ENCODE results near the gene PAX9. TPM values are rescaled to one million over a fixed set of nuclear protein-coding genes. Genes with fewer than 3 reads are reported as not detected.

PAX9 gene
- total RNA-seq, 1 donor, result not detected

- H3K9me3 ChIP-seq (ENCODE audit: low read depth, low read length), result no peaks in the 10 kb centered on the region
- H3K4me3 ChIP-seq (ENCODE audit: low read length), result no peak overlapping the region
- H3K27me3 ChIP-seq (ENCODE audit: insufficient read depth, low read length), result peaks cover 100% of the 10 kb centered on the region
Measured at GRCh38 chr14:36652542-36653201, 9.0 kb upstream of the PAX9 start.

DNA sequence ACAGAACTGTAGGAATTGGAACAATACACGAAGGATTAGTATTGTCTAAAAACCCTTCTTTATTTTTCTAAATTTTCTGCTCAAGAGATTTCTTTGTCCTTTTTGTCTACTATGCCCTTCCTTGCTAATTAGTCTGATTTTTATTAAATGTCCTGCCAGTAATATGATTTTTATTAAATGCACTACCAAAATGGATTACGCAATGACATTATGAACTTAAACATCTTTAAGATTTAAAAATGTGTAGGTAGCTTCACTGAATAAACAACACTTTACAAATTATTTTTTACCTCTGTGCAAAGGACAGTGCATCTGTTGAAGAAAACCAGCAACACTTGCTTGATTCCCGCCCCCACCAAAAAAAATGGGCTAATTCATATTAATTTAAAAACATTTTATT, 8.2 kb upstream of the PAX9 start:
- no peak overlapping the region for H3K4me3 ChIP-seq (ENCODE audit: low read length)
- peaks cover 100% of the 10 kb centered on the region for H3K27me3 ChIP-seq (ENCODE audit: insufficient read depth, low read length)
- H3K4me1 ChIP-seq (ENCODE audit: insufficient read depth, low read length), result peaks cover 7% of the 10 kb centered on the region
- H3K9me3 ChIP-seq (ENCODE audit: low read depth, low read length), result no peaks in the 10 kb centered on the region

More at GRCh38 chr14:36652542-36653201, 9.0 kb upstream of the PAX9 start:
- peaks cover 7% of the 10 kb centered on the region for H3K4me1 ChIP-seq (ENCODE audit: insufficient read depth, low read length)

DNA sequence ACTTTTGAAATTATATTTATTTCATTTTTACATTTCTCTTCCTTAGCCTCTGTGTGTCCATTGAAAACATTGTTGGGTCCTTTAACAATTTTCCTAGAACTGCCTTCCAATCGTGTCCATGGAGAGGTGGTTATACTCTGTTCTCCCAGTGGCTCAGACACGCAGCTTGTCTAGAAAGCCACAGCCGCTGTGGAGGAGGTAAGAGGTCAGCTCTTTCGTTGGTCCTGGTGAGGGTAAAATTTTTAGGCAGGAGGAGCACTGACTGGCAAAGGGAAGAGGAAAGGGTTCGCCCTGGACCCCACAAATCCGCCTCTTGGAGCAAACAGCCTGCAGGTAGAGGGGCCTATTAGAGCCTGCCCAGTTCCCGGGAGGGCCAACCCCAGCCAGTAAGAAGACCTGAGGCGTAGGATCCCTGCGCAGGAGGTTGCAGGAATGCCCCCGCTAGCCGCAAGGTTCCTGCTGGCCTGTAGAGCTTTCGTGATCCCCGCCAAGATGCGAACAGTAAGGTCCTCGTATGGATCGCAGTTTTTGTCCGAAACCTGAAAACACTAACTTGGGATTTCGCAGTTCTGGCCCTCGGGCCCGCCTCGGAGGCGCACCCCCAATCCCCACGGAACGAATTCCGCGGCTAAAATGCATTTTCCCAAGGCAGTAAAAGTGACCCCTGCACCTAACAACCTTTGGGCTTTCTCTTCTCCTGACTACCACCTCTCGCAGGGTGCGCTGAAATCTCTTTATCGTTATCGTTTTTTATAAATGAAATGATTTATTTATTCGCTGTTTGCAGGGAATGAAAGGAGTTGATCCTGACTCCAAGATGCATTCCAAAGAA, 7.5 kb upstream of the PAX9 start:
- Histone ChIP-seq H3K4me3 (ENCODE audit: low read length) (no peak overlapping the region), H3K9me3 (ENCODE audit: low read depth, low read length) (no peaks in the 10 kb centered on the region), H3K4me1 (ENCODE audit: insufficient read depth, low read length) (peaks cover 7% of the 10 kb centered on the region), H3K27me3 (ENCODE audit: insufficient read depth, low read length) (peaks cover 100% of the 10 kb centered on the region)

DNA sequence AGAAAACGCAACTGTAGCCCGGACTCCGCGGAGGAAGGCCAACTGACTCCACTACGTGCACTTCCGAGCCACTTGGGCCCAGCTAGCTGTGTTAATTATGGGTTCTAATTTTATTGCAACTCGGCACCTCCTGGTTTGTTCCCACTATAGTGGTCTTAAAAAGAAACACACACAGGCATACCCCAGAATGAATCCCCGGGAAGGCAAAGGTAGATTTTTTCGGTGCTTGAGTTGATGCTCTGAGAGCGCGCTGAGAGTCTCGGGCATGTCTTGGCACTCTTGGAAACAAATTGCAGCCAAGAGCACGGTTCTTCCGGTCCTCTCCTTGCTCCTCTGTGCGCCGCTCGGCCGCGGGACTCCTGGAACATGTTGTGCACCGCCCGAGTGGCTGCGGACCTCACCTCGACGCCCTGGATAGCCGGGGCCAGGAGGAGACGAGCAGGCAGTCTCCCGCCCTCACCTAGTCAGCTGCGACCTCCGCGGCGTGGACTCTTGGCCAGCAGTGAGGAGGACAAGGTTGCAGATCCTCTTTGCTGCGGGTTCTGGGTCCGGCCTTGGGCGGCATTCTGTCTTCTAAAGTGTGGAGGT, 6.8 kb upstream of the PAX9 start:
- Histone ChIP-seq H3K9me3 (ENCODE audit: low read depth, low read length) (no peaks in the 10 kb centered on the region), H3K4me1 (ENCODE audit: insufficient read depth, low read length) (peaks cover 7% of the 10 kb centered on the region), H3K4me3 (ENCODE audit: low read length) (no peak overlapping the region), H3K27me3 (ENCODE audit: insufficient read depth, low read length) (peaks cover 100% of the 10 kb centered on the region)

- H3K9me3 ChIP-seq (ENCODE audit: low read depth, low read length), result no peaks in the 10 kb centered on the region
- H3K4me3 ChIP-seq (ENCODE audit: low read length), result no peak overlapping the region
- H3K27me3 ChIP-seq (ENCODE audit: insufficient read depth, low read length), result peaks cover 100% of the 10 kb centered on the region
- H3K4me1 ChIP-seq (ENCODE audit: insufficient read depth, low read length), result peaks cover 7% of the 10 kb centered on the region
Measured at GRCh38 chr14:36655571-36655962, 6.1 kb upstream of the PAX9 start.

DNA sequence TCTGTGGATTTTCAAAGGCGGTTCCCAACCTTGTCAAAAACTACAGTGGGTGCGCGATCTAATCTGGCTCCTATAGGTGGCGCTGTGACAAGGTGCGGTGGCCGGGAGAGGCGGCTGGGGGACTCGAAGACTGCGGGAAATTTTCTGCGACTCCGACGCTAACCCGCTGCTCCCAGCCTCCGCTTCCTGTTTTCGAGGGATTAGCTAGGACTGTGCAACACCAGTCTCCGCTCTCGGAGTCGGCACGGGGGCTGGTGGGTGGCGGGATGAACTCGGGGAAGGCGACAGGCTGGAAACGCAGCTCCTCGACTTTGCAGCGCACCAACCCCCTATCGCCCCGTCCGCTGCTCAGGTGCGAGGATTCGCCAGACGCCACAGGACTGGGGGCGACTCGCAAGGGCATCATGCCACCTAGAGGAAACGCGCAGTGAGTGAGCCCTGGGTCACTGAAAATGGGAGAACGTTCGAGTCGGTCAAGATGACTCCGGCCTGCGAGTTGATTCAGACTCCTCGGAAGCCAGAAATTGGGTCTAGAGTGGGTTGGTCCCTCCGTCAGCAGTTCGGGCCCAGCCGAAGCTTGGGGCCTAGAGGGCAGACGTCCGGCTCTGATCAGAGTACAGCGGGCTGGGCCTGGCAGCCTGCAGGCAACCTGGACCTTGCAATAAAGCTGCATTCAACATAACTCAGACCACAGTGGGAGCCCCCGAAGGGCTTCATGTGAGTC, 5.5 kb upstream of the PAX9 start:
- peaks cover 100% of the 10 kb centered on the region for H3K27me3 ChIP-seq (ENCODE audit: insufficient read depth, low read length)
- peaks cover 7% of the 10 kb centered on the region for H3K4me1 ChIP-seq (ENCODE audit: insufficient read depth, low read length)
- no peaks in the 10 kb centered on the region for H3K9me3 ChIP-seq (ENCODE audit: low read depth, low read length)
- H3K4me3 ChIP-seq (ENCODE audit: low read length), result no peak overlapping the region

DNA sequence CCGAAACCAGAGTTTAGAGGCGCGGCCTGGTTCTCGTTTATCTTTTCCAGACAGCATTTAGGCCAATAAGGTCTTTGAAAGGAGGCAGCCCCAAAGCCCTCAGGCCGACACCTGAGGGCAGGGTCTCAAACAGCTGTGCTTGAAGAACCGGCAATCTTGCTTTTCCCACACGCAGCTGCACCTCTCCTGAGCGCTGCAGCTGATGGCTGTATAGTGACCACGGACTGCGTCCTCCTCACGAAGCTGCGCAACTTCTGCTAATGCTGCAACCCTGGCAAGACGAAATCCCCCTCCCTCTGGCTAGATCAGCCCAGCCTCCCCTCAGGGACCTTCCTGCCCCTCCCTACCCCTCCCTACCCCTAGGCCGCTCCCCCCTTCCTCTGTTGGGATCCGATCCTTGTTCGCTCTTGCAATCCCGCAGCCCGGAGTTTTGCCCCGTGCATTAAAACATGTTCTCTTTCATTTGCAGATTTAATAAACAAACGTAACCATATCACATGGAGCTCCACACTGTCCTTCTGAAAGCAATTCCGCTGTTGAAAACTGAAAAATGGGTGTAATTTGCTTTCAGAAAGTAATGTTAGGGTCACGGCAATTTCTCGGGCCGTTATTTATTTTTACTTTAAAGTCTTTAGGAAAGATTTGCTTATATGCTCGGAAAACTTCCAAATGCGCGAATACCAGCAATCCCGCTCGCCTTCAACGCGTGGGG, 4.8 kb upstream of the PAX9 start:
- peaks cover 100% of the 10 kb centered on the region for H3K27me3 ChIP-seq (ENCODE audit: insufficient read depth, low read length)
- no peak overlapping the region for H3K4me3 ChIP-seq (ENCODE audit: low read length)
- no peaks in the 10 kb centered on the region for H3K9me3 ChIP-seq (ENCODE audit: low read depth, low read length)
- peaks cover 7% of the 10 kb centered on the region for H3K4me1 ChIP-seq (ENCODE audit: insufficient read depth, low read length)

- Histone ChIP-seq H3K27me3 (ENCODE audit: insufficient read depth, low read length) (peaks cover 98% of the 10 kb centered on the region), H3K4me3 (ENCODE audit: low read length) (no peak overlapping the region), H3K9me3 (ENCODE audit: low read depth, low read length) (no peaks in the 10 kb centered on the region), H3K4me1 (ENCODE audit: insufficient read depth, low read length) (peaks cover 7% of the 10 kb centered on the region)
Measured at GRCh38 chr14:36657399-36658122, 4.1 kb upstream of the PAX9 start.

DNA sequence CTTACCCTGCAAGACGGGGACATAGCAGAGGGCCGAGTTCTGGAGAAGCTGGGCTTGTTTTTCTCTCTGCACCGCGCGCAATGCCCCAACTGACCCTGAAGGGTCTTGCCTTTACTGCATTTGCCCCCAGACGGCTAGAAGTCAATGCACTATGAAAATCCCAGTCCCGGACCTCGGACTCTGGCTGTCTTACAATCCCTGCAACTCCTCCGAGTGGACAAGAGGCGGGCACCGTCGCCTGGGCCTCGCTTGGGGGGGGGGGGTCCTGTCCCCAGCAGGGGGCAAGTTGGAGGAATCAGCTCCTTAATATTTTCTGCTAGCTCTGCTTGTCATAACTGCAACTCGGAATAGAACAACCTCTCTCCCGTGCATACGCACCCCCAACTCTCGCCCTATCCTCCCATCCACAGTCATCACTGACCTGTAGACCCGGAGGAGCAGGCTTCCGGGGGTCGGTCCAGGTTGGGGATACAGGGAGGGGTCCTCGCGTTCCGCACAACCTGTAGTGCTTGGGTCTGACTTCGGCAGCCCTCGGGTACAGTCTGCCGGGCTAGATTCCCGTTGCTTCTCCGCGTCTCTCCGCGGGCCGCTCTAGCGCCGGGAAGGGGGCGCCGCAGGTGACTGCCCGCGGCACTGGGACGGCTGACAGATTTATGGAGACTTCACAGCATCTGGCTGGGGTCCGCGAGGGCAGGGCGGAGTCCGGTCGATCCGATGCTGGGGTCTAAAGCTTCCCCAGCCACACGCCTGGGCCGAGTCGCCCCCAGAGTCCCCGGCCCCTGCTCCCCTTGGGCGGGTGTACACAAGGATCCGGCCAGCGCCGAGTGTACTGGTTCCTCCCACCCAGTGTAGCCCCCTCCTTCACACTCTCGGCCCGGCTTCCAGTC, 3.3 kb upstream of the PAX9 start:
- H3K4me1 ChIP-seq (ENCODE audit: insufficient read depth, low read length), result peaks cover 7% of the 10 kb centered on the region
- H3K4me3 ChIP-seq (ENCODE audit: low read length), result no peak overlapping the region
- peaks cover 98% of the 10 kb centered on the region for H3K27me3 ChIP-seq (ENCODE audit: insufficient read depth, low read length)
- H3K9me3 ChIP-seq (ENCODE audit: low read depth, low read length), result no peaks in the 10 kb centered on the region

- no peak overlapping the region for H3K4me3 ChIP-seq (ENCODE audit: low read length)
- H3K4me1 ChIP-seq (ENCODE audit: insufficient read depth, low read length), result peaks cover 7% of the 10 kb centered on the region
- no peaks in the 10 kb centered on the region for H3K9me3 ChIP-seq (ENCODE audit: low read depth, low read length)
- H3K27me3 ChIP-seq (ENCODE audit: insufficient read depth, low read length), result peaks cover 98% of the 10 kb centered on the region
Measured at GRCh38 chr14:36659010-36659821, 2.4 kb upstream of the PAX9 start.

- H3K27me3 ChIP-seq (ENCODE audit: insufficient read depth, low read length), result peaks cover 98% of the 10 kb centered on the region
- no peaks in the 10 kb centered on the region for H3K9me3 ChIP-seq (ENCODE audit: low read depth, low read length)
- H3K4me1 ChIP-seq (ENCODE audit: insufficient read depth, low read length), result peaks cover 7% of the 10 kb centered on the region
Measured at GRCh38 chr14:36659822-36660735, 1.6 kb upstream of the PAX9 start.

More at GRCh38 chr14:36659822-36660735, 1.6 kb upstream of the PAX9 start:
- H3K4me3 ChIP-seq (ENCODE audit: low read length), result no peak overlapping the region
